ENCODE data around the gene INAFM1.

DNA sequence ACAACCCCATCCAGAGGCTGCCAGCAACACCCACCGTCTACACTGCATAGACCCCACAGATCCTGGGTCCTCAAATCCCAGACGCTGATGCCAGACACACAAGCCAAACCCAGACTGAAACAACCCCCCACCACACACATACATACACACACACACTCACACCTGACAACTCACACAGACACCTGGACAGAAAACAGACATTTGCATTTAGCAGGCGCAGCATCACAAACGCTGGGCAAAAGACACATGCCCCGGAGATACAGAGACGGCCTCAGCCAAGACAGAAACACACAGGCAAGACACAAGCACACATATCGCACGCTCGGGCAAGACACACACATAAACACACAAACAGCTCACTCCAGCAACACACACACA is 45.0 kb upstream of the INAFM1 start:
- TF ChIP-seq, protein P1, sequence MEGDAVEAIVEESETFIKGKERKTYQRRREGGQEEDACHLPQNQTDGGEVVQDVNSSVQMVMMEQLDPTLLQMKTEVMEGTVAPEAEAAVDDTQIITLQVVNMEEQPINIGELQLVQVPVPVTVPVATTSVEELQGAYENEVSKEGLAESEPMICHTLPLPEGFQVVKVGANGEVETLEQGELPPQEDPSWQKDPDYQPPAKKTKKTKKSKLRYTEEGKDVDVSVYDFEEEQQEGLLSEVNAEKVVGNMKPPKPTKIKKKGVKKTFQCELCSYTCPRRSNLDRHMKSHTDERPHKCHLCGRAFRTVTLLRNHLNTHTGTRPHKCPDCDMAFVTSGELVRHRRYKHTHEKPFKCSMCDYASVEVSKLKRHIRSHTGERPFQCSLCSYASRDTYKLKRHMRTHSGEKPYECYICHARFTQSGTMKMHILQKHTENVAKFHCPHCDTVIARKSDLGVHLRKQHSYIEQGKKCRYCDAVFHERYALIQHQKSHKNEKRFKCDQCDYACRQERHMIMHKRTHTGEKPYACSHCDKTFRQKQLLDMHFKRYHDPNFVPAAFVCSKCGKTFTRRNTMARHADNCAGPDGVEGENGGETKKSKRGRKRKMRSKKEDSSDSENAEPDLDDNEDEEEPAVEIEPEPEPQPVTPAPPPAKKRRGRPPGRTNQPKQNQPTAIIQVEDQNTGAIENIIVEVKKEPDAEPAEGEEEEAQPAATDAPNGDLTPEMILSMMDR (IDR thresholded peaks at IDR 0.05), result no peak
- no peak for TF ChIP-seq EZH2 (IDR thresholded peaks at IDR 0.05; ENCODE audit: borderline replicate concordance, insufficient read depth, low read depth, low read length, poor library complexity, severe bottlenecking)

All from B cell (primary cell).